CD4-positive, alpha-beta T cell treated with Interleukin-21 for 1 hour (primary cell): ENCODE measurements around the gene DGKB.

Experiments used
- DNase-seq: peaks from one replicate; pipeline ENCODE4 v3.0.0-alpha.2; 2020

DGKB gene

DNA sequence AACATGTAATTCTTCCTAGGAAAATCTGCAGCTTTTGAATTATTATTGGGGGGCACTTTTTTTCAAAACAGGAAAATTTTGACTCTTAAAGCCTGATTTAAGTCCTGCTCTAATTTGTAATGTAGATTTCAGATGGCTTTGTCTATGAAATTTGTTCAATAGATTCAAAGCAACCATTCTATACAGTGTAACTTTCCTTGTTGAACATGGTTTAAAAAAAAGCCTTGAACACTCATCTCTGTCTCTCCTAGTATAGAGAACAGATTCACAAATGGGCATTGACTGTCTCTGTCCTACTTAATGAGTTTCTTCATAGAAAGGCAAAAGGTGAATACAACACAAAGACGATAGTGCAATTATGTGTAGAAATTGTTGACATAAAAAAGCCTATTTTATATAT, 643.7 kb downstream of the DGKB start:
- no peak for DNase-seq

GRCh38 chr7:14258441-14258840, 644.1 kb downstream of the DGKB start:
- DNase-seq, result no peak

DNA sequence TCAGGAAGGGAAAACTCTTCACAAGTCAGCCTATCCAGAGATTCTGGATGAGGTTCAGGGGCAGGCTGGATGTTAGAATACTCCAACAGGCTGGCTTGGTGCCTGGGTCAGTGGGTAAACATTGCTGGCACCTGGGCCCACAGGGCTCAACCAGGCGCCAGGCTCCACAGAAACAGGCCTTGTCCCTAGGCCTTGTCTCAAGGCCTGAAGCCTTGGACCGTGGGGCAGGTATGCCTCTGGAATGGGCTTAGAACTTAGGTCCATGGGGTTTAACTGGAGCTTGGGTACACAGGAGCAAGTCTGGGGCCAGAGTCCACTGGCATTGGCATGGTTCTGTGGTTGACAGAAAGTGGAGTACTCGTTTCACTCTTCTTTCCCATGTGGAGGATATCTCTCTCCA, 650.1 kb downstream of the DGKB start:
- DNase-seq, result no peak

GRCh38 chr7:14242175-14242574, 660.4 kb downstream of the DGKB start:
- DNase-seq, result no peak

GRCh38 chr7:14236834-14237233, 665.7 kb downstream of the DGKB start:
- no peak for DNase-seq

- no peak for DNase-seq
Observed at GRCh38 chr7:14235056-14235455, 667.5 kb downstream of the DGKB start.

DNA sequence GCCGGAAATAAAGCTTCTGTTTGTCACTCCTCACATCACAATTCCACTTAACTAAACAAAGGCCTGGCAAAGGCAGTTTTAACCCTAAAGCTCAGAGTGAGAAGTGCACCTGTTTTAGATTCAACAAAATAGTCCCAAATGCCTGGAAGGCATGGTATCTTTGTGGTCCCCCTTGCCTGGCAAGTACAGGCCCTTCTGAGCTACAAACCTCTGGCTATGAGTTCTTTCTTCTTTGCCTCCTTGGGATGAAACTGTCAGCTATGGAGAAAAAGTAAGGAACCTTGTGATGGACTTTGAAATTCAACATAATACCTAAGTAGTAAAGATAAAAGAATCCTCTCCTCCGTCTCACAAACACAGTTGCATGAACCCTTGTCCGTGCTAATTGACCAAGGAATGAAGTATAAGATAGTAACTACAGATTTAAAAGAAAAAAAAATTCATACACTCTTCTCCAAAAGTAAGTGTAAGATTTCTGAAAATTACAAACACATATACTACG, 668.6 kb downstream of the DGKB start:
- DNase-seq, result no peak

DNA sequence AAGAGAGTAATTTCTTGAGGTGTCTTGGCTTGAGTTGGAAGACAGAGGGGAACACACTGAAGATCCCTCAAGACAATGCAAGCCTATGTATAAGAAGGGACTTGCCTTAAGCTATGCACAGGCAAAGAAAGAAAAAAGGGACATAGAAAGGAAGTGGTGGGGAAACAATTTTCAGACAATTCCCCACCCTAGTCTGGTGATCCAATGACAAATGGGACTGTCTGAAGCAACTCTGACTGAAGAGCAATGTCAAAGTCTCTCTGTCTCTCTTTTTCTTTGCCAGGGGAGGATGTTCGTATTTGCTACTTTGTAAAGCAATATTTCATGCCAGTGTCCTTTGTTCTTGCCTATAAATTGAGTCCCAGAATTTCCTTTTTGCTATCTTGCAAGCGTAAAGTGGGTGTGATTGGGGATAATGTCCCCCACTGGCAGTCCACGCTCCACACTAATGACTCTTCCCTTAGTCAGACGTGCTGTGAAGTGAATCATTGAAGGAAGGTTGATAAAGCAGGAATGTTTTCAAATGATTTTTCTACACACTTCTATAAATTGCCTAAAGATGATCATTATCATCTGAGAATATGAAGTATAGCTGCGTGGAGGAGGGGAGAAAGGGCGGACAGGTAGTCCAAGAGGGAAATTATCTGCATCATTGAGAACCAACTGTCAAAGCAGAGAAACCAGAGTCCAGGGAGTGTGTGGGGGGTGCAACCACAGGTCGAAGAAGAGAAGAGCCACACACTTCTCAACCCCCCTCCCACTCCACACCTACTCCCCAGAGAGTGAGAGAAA, 669.3 kb downstream of the DGKB start:
- DNase-seq, result no peak

DNA sequence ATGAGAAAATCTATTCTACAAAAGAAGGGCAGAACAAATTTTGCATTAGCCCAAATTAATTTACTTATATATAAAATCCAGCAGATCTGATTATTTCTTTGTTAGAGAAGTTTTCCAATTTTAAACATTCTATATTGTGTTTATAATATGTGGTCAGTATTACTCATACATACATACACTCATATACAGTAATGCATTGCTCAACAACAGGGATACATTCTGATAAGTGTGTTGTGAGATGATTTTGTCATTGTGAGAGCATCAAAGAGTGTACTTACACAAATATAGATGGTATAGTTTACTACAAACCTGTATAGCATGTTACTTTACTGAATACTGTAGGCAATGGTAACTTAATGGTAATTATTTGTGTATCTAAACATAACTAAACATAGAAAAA, 673.5 kb downstream of the DGKB start:
- DNase-seq, result no peak

DNA sequence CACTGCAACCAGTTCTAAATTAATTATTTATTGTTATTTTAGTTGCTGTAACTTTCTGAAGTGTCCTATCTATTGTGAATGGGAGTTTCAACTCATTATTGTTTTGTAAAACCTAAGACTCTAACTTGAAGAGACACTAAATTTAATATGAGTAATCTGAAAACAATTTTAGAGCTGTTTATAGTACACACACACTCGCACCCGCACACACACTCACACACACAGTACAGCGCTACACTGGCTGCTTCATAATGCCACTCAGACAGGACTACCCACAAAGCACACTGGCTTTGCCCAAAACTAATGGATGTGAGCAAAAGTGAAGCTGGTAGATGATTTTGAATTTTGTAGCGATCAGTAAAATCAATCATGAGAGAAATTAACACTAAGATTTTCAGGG, 674.2 kb downstream of the DGKB start:
- no peak for DNase-seq

GRCh38 chr7:14226126-14226525, 676.4 kb downstream of the DGKB start:
- no peak for DNase-seq

- no peak for DNase-seq
Observed at GRCh38 chr7:14219125-14219524, 683.4 kb downstream of the DGKB start.

DNA sequence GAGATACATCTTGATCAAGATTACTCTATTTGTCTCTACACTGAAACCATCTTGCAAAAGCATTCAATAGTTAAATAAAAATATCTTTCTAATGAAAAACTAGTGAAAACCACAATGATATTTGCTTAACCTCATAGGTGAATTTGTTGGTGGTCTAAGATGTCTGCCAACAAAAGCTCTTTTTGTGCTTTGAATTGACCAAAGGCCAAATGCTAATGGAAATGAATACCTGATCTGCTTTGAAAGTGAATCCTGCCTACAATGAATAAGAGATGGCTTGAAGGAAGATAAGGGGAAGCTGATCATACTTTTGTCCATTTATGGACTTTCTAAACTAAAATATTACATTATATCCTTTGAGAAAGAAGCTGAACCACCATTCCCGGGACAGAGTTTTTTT, 684.2 kb downstream of the DGKB start:
- DNase-seq, result no peak

GRCh38 chr7:14209896-14210484, 692.6 kb downstream of the DGKB start:
- DNase-seq, result no peak

- DNase-seq, result no peak
Observed at GRCh38 chr7:14207711-14208110, 694.8 kb downstream of the DGKB start.

DNA sequence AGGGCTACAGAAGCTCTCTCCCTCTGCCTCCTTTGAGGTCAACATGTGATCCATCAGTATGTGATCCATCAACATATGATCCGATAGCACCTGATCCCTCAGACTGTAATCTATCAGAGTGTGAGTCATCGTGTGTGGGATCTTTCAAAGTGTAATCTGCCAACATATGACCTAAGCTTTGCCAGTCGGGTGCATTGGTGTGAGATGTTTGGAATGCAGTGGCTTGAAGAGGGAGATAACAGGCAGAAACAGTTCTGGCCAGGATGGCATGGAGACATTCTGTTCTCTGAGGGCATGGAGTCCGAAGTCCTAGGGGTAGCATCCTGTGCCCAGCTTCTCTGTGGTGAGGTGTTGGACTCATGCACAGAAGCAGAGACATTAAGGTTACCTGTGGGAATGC, 695.4 kb downstream of the DGKB start:
- no peak for DNase-seq

- DNase-seq, result no peak
Observed at GRCh38 chr7:14206121-14206520, 696.4 kb downstream of the DGKB start.

DNA sequence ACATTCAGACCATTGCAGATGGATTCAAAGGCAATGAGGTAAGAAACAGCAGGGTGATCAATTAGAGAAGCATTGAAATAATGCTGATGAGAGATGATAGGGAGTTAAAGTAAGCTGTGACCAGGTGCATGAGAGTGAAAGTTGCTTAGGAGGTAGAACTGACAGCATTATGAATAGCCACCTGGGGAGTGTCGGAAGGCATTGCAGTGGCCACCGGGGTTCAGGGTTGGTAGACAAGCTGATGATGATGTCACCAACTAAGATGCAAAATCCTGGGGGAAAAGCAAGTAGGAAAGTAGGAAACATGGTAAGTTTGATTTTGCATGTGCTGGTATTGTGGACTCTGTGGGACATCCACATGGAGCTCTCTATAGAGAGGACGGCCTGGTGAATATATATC, 701.2 kb downstream of the DGKB start:
- DNase-seq, result no peak

DNA sequence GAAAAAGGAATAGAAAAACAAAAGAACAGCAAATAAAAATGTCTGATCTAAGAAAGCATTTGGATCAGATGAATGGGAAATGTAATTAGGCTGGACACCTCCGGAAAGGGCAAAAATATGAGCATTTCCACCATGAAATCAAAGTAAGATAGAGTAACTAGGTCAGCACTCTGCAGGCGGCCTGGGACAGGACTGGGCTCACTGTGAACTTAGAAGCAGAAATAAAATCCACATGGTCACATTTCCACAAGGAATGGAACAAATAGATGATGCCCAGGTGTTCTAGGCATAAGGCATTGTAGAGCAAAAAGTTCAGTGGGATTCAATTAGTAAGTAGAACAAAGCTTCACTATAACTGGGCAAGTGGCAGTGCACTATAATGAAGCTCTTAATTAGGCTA, 703.2 kb downstream of the DGKB start:
- no peak for DNase-seq

GRCh38 chr7:14197280-14197679, 705.3 kb downstream of the DGKB start:
- no peak for DNase-seq

DNA sequence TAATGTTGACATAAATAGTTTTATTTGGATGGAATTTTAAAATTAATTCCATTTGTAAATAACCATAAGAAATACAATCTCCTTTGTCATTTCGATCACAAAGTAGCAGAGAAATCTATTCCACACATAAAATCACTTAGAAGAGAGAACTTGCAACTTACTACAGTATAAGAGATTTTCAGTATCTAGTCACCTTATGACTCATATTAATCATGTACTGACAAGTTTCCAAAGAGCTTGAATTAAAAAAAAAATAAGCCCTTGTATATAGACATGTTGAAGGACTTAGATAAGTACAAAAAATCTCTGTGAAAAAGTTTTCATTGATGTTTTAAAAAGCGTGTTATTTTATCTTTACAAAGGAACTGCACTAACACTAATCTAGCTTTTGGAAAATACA, 706.0 kb downstream of the DGKB start:
- DNase-seq, result no peak

GRCh38 chr7:14195871-14196270, 706.7 kb downstream of the DGKB start:
- no peak for DNase-seq

- DNase-seq, result no peak
Observed at GRCh38 chr7:14195079-14195478, 707.5 kb downstream of the DGKB start.

DNA sequence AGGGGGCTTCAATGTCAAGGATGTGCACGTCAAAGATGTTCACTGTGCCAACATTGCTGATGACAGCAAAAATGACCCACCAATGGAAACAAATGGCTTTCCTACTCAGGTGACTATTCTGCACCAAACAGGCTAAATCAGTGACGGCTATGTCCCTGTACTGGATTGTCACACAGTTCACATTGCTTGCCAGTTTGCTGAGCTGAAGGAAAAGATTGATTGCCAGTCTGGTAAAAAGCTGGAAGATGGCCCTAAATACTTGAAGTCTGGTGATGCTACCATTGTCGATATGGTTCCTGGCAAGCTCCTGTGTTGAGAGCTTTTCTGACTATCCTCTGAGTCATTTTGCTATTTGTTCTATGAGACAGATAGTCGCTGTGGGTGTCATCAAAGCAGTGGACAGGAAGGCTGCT, 710.9 kb downstream of the DGKB start:
- no peak for DNase-seq
